ENCODE measurements around the gene PTPRS.

PTPRS gene

DNA sequence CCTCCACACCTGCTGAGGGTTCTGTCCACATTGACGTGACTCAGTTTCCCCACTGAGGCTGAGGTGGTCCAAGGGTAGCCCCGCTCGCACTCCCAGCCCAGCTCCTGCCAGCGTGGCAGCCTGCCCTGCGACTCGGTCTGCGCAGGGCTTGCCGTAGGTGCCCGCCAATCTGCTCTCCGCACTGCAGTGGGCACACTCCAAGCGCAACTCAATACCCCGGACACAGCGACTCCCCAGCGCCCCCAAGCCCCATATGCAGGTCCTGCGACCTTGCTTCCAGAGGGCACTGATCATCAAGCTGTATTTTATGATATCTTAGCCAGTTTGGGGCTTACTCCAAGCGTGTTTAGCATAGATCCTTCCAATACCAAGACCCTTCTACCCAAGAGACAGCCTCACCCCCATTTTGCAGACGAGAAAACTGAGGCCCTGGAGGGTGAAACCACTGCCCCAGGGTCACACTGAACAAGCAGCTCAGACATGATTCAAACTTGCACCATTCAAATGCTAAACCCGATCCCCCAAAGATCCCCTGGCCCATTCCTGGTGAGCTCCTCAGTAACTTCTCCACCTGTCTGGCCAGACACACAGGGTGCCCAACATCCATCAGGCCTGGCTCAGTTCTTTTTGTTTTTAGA lies 13.5 kb downstream of the PTPRS start:
- no peaks in the 10 kb centered on the region for H3K4me1 ChIP-seq
- H3K36me3 ChIP-seq: peaks cover 11% of the 10 kb centered on the region
- H3K27me3 ChIP-seq: no peaks in the 10 kb centered on the region
- H3K9me3 ChIP-seq: no peaks in the 10 kb centered on the region
- TF ChIP-seq, protein P1, sequence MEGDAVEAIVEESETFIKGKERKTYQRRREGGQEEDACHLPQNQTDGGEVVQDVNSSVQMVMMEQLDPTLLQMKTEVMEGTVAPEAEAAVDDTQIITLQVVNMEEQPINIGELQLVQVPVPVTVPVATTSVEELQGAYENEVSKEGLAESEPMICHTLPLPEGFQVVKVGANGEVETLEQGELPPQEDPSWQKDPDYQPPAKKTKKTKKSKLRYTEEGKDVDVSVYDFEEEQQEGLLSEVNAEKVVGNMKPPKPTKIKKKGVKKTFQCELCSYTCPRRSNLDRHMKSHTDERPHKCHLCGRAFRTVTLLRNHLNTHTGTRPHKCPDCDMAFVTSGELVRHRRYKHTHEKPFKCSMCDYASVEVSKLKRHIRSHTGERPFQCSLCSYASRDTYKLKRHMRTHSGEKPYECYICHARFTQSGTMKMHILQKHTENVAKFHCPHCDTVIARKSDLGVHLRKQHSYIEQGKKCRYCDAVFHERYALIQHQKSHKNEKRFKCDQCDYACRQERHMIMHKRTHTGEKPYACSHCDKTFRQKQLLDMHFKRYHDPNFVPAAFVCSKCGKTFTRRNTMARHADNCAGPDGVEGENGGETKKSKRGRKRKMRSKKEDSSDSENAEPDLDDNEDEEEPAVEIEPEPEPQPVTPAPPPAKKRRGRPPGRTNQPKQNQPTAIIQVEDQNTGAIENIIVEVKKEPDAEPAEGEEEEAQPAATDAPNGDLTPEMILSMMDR (IDR thresholded peaks at IDR 0.05; ENCODE audit: low read depth, low read length): no peak
- no peak for DNase-seq
- no peak overlapping the region for H3K4me3 ChIP-seq (ENCODE audit: low read depth, low read length)

DNA sequence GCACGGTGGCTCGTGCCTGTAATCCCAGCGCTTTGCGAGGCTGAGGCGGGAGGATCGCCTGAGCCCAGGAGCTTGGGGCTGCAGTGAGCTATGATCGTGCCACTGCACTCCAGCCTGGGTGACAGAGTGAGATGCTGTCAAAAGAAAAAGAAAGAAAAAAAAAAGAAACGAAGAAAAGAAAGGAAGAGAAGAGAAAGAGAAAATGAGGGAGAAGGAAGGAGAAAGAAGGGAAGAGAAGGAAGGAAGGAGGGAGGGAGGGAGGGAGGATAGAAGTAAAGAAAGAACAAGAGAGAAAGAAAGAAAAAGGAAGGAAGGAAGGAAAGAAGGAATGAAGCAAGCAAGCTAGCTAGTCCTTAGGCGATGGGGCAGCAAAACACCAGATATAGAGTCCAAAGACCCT lies 14.1 kb downstream of the PTPRS start:
- Histone ChIP-seq H3K27me3 (no peaks in the 10 kb centered on the region), H3K36me3 (peaks cover 11% of the 10 kb centered on the region), H3K9me3 (no peaks in the 10 kb centered on the region), H3K4me1 (no peaks in the 10 kb centered on the region), H3K4me3 (ENCODE audit: low read depth, low read length) (no peak overlapping the region)
- TF ChIP-seq, protein P1 (IDR thresholded peaks at IDR 0.05; ENCODE audit: low read depth, low read length): no peak
- DNase-seq: no peak

DNA sequence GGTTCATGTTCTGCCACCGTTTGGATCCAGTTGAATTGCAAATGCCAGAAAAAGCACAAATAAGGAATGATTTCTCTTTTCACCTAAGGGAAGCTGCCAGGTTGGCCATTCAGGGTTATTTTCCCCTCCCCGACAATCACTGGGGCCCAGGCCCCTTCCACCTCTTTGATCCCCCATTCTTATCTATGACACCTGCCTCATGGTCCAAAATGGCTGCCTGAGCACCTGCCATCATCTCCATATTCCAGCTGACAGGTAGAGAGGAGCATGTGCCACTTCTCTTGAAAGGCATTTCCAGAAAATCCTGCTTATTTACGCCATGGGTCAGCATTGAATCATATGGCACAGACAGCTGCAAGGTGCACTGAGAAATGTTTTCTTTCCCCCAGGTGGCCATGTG lies 15.7 kb downstream of the PTPRS start:
- H3K27me3 ChIP-seq: no peaks in the 10 kb centered on the region
- DNase-seq: no peak
- TF ChIP-seq, protein P1 (IDR thresholded peaks at IDR 0.05; ENCODE audit: low read depth, low read length): no peak
- H3K36me3 ChIP-seq: peaks cover 11% of the 10 kb centered on the region
- H3K4me1 ChIP-seq: no peaks in the 10 kb centered on the region
- no peak overlapping the region for H3K4me3 ChIP-seq (ENCODE audit: low read depth, low read length)
- no peaks in the 10 kb centered on the region for H3K9me3 ChIP-seq

DNA sequence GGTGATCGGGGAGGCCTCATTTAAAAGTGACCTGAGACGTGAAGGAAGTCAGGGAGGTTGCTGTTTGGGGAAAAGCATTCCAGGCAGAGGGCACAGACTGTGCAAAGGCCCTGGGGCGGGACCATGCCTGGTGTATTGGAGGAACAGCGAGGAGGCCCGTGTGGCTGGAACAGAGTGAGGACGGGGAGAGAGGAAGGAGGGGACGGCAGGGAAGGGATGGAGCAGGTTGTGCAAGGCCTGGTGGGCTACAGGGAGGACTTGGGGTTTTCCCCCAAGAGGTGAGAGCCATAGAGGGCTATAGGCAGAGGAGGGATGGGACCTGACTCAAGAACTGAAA lies 17.2 kb downstream of the PTPRS start:
- TF ChIP-seq, protein P1 (IDR thresholded peaks at IDR 0.05; ENCODE audit: low read depth, low read length): no peak
- peaks cover 6% of the 10 kb centered on the region for H3K36me3 ChIP-seq
- no peak for DNase-seq
- no peaks in the 10 kb centered on the region for H3K4me1 ChIP-seq
- no peaks in the 10 kb centered on the region for H3K9me3 ChIP-seq
- H3K4me3 ChIP-seq (ENCODE audit: low read depth, low read length): no peak overlapping the region
- no peaks in the 10 kb centered on the region for H3K27me3 ChIP-seq

DNA sequence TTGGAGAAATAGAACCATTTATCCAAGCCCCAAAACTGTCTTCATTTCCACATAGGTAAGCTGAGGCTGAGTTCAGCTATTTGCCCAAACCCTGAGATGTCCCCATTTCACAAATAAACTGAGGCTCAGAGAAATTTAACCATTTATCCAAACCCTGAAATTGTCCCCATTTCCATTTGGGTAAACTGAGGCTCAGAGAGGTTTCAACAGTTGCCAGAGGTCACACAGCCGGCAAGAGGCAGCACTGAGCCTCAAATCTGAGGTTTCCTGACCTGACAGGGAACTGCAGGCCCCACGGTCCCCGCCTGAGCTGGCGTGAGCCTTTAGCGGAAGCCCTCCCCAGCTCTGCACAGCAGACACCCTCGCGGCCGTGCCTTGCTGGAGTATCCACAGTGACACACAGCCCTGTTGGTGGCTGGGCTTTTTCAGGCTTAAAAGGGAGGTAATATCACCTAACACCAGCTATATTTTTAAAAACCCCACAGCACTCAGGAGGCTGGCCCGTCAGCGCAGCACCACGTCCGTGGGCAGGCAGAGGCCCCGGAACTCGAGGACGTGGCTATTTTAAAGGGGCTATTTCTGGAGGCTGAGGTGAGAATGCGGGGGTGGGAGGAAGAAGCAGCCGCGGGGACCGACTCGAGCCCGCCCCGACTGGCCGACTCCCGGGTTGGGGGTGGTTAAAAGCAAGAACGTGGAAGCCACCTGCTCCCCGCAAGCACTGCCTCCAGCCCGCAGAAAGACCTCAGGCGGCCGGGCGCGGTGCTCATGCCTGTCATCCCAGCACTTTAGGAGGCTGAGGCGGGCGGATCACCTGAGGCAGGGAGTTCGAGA lies 18.5 kb downstream of the PTPRS start:
- H3K27me3 ChIP-seq: no peaks in the 10 kb centered on the region
- TF ChIP-seq, protein P1 (IDR thresholded peaks at IDR 0.05; ENCODE audit: low read depth, low read length): no peak
- H3K4me3 ChIP-seq (ENCODE audit: low read depth, low read length): no peak overlapping the region
- H3K36me3 ChIP-seq: peaks cover 5% of the 10 kb centered on the region
- H3K9me3 ChIP-seq: no peaks in the 10 kb centered on the region
- peak; percentile 44 for DNase-seq
- no peaks in the 10 kb centered on the region for H3K4me1 ChIP-seq

DNA sequence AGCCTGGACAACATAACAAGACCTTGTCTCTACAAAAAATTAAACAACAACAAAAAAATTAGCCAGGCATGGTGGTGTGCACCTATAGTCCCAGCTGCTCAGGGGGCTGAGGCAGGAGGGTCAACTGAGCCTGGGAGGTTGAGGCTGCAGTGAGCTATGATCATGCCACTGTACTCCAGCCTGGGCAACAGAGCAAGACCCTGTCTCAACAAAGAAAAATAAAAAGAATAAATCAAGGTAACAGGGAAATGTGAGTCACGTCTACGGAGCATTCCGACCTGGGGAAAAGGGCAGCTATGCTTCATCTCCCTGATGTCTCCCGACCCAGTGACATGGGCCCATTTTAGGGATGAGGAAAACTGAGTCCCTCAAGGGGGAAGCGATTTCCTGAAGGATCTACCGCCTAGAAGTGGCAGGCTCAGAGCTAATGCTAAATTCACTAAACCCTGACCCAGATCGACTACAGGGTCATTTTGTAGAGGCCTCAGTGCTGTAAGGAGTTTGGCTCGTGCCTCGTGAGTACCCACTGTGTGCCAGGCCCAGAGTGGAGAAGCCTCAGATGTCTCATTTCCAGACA lies 19.5 kb downstream of the PTPRS start:
- TF ChIP-seq, protein P1 (IDR thresholded peaks at IDR 0.05; ENCODE audit: low read depth, low read length): no peak
- H3K4me1 ChIP-seq: no peaks in the 10 kb centered on the region
- DNase-seq: no peak
- H3K9me3 ChIP-seq: no peaks in the 10 kb centered on the region
- no peaks in the 10 kb centered on the region for H3K27me3 ChIP-seq
- H3K4me3 ChIP-seq (ENCODE audit: low read depth, low read length): no peak overlapping the region
- H3K36me3 ChIP-seq: peaks cover 5% of the 10 kb centered on the region

Data from BE2C (cell line).